Osteoblast (primary cell): ENCODE results near the gene TCEAL2. TPM values are rescaled to one million over a fixed set of nuclear protein-coding genes. Genes with fewer than 3 reads are reported as not detected.
A peak's percentile ranks its signal among the peaks of the same experiment; 100 is the strongest.
"Not testable (repeated sequence)": the region's sequence is repeated elsewhere in the genome, so short reads cannot be mapped to it uniquely, and the experiment has no call there.

Source experiments
- DNase-seq: peaks from one replicate; pipeline ENCODE4 v3.0.0; 2011; ENCODE audit warnings: low spot score, mixed read lengths; ENCODE audit not compliant: insufficient read length; ENCODE audit errors: missing footprints
- H2AFZ ChIP-seq: 2 replicates; pipeline ENCODE4 v1.6.0; 2011; ENCODE audit warnings: mild to moderate bottlenecking, low read length
- H3K27ac ChIP-seq: 2 replicates; pipeline ENCODE4 v1.5.1; 2011; ENCODE audit warnings: mild to moderate bottlenecking, low read depth, low read length, moderate library complexity
- H3K27me3 ChIP-seq: 2 replicates; pipeline ENCODE4 v1.6.0; 2012; ENCODE audit warnings: mild to moderate bottlenecking, control low read depth, inconsistent platforms, low read length, moderate library complexity; ENCODE audit not compliant: insufficient read depth
- H3K36me3 ChIP-seq: 2 replicates; pipeline ENCODE4 v1.5.1; 2011; ENCODE audit warnings: mild to moderate bottlenecking, low read length, control low read depth, moderate library complexity; ENCODE audit not compliant: insufficient read depth
- H3K4me1 ChIP-seq: 2 replicates; pipeline ENCODE4 v1.5.1; 2011; ENCODE audit warnings: mild to moderate bottlenecking, low read length, control low read depth, moderate library complexity; ENCODE audit not compliant: insufficient read depth
- H3K4me2 ChIP-seq: 2 replicates; pipeline ENCODE4 v1.6.0; 2011; ENCODE audit warnings: mild to moderate bottlenecking, low read length; ENCODE audit not compliant: insufficient read depth
- H3K4me3 ChIP-seq: fragments of 200-600 bp; sonication (generic); 3 replicates; pipeline ENCODE4 v1.5.1; 2012; ENCODE audit warnings: mild to moderate bottlenecking, low read length, inconsistent platforms; ENCODE audit not compliant: insufficient read depth
- H3K79me2 ChIP-seq: 2 replicates; pipeline ENCODE4 v1.6.0; 2012; ENCODE audit warnings: mild to moderate bottlenecking, low read length, control low read depth, inconsistent platforms; ENCODE audit not compliant: insufficient read depth
- H3K9me3 ChIP-seq: 2 replicates; pipeline ENCODE4 v1.5.1; 2011; ENCODE audit warnings: low read depth, low read length, control low read depth
- H4K20me1 ChIP-seq: 2 replicates; pipeline ENCODE4 v1.6.0; 2012; ENCODE audit warnings: mild to moderate bottlenecking, low read length, control low read depth; ENCODE audit not compliant: insufficient read depth
- CTCF ChIP-seq: IDR thresholded peaks from 2 replicates; pipeline ENCODE4 v1.5.1; 2011; ENCODE audit warnings: mild to moderate bottlenecking, low read depth, low read length, moderate library complexity; ENCODE audit errors: extremely low read depth
- total RNA-seq: library from RNA; depleted of rRNA; stranded (reverse); fragments of >200 nt; gene quantifications from 2 replicates; pipeline ENCODE4 v1.2.3, GENCODE V29; 2012

TCEAL2 gene
- total RNA-seq: not detected in 2 replicates

GRCh38 chrX:102125436-102125835 is at the start of gene TCEAL2:
TSS of gene TCEAL2 (plus strand) at chrX:102125679. CDS start at chrX:102126831, 1,152 bp downstream.
- H4K20me1 ChIP-seq, H3K4me2 ChIP-seq, H3K9me3 ChIP-seq, H3K27ac ChIP-seq, H3K4me1 ChIP-seq, H3K79me2 ChIP-seq, H3K36me3 ChIP-seq, H2AFZ ChIP-seq, DNase-seq, H3K4me3 ChIP-seq: not testable (repeated sequence)
- peaks cover 11% of the 10 kb centered on the region for H3K27me3 ChIP-seq

- no peak for TF ChIP-seq CTCF
- Histone ChIP-seq H2AFZ (no peak overlapping the region), H3K4me1 (no peaks in the 10 kb centered on the region), H3K27ac (no peak overlapping the region), H3K79me2 (no peaks in the 10 kb centered on the region), H3K36me3 (no peaks in the 10 kb centered on the region), H4K20me1 (no peaks in the 10 kb centered on the region), H3K9me3 (no peaks in the 10 kb centered on the region), H3K27me3 (peaks cover 3% of the 10 kb centered on the region), H3K4me3 (no peak overlapping the region), H3K4me2 (no peak overlapping the region)
- DNase-seq: no peak
These were observed 48.1 kb upstream of the TCEAL2 start for GRCh38 chrX:102077426-102077825.

- Histone ChIP-seq H3K79me2 (no peaks in the 10 kb centered on the region), H3K36me3 (no peaks in the 10 kb centered on the region), H3K4me3 (no peak overlapping the region), H3K4me2 (no peak overlapping the region), H3K27ac (no peak overlapping the region), H3K27me3 (peaks cover 4% of the 10 kb centered on the region), H3K9me3 (no peaks in the 10 kb centered on the region), H3K4me1 (no peaks in the 10 kb centered on the region), H4K20me1 (no peaks in the 10 kb centered on the region), H2AFZ (no peak overlapping the region)
- no peak for DNase-seq
- peak; percentile 11 for TF ChIP-seq CTCF
These were observed 39.8 kb upstream of the TCEAL2 start for GRCh38 chrX:102085706-102086105.

- no peak overlapping the region for H2AFZ ChIP-seq
- H3K4me3 ChIP-seq: no peak overlapping the region
- no peaks in the 10 kb centered on the region for H3K79me2 ChIP-seq
- H3K27me3 ChIP-seq: no peaks in the 10 kb centered on the region
- no peak overlapping the region for H3K27ac ChIP-seq
- H3K9me3 ChIP-seq: peaks cover 1% of the 10 kb centered on the region
- no peaks in the 10 kb centered on the region for H3K4me1 ChIP-seq
- DNase-seq: no peak
- no peak overlapping the region for H3K4me2 ChIP-seq
- H4K20me1 ChIP-seq: no peaks in the 10 kb centered on the region
- no peaks in the 10 kb centered on the region for H3K36me3 ChIP-seq
- no peak for TF ChIP-seq CTCF
These were observed 12.1 kb upstream of the TCEAL2 start for GRCh38 chrX:102113367-102113766.
